ENCODE results near the gene MYOF. TPM values are rescaled to one million over a fixed set of nuclear protein-coding genes. Genes with fewer than 3 reads are reported as not detected.

The MYOF gene, protein sequence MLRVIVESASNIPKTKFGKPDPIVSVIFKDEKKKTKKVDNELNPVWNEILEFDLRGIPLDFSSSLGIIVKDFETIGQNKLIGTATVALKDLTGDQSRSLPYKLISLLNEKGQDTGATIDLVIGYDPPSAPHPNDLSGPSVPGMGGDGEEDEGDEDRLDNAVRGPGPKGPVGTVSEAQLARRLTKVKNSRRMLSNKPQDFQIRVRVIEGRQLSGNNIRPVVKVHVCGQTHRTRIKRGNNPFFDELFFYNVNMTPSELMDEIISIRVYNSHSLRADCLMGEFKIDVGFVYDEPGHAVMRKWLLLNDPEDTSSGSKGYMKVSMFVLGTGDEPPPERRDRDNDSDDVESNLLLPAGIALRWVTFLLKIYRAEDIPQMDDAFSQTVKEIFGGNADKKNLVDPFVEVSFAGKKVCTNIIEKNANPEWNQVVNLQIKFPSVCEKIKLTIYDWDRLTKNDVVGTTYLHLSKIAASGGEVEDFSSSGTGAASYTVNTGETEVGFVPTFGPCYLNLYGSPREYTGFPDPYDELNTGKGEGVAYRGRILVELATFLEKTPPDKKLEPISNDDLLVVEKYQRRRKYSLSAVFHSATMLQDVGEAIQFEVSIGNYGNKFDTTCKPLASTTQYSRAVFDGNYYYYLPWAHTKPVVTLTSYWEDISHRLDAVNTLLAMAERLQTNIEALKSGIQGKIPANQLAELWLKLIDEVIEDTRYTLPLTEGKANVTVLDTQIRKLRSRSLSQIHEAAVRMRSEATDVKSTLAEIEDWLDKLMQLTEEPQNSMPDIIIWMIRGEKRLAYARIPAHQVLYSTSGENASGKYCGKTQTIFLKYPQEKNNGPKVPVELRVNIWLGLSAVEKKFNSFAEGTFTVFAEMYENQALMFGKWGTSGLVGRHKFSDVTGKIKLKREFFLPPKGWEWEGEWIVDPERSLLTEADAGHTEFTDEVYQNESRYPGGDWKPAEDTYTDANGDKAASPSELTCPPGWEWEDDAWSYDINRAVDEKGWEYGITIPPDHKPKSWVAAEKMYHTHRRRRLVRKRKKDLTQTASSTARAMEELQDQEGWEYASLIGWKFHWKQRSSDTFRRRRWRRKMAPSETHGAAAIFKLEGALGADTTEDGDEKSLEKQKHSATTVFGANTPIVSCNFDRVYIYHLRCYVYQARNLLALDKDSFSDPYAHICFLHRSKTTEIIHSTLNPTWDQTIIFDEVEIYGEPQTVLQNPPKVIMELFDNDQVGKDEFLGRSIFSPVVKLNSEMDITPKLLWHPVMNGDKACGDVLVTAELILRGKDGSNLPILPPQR (N-terminal part only)
- total RNA-seq (100 to 1,000 TPM in 1 of 5 donors, 10 to 100 TPM in 4; 29.5 to 111 (median 72.7) TPM), polyA plus RNA-seq (10 to 100 TPM in 2 of 3 donors, 1 to 10 TPM in 1; 5.0 to 24.2 (median 13.7) TPM)
- long read RNA-seq, donor 1, partial matches to known transcripts, result 0 of 1 reads
- long read RNA-seq, donor 1, other reads (novel, unspliced or antisense), result 0 of 1 reads
- long read RNA-seq, donor 2, result 0 reads
- long read RNA-seq, donor 3, partial matches to known transcripts, result 5 of 6 reads
- long read RNA-seq, donor 3, other reads (novel, unspliced or antisense), result 0 of 6 reads
- long read RNA-seq, donor 4, result 0 reads
- long read RNA-seq, donor 5, partial matches to known transcripts, result 0 of 1 reads
- long read RNA-seq, donor 5, other reads (novel, unspliced or antisense), result 0 of 1 reads
- long read RNA-seq, donor 6, partial matches to known transcripts, result 34 of 34 reads
- long read RNA-seq, donor 6, other reads (novel, unspliced or antisense), result 0 of 34 reads
- long read RNA-seq, donor 7, partial matches to known transcripts, result 5 of 6 reads
- long read RNA-seq, donor 7, other reads (novel, unspliced or antisense), result 0 of 6 reads
- long read RNA-seq, donor 8, partial matches to known transcripts, result 20 of 20 reads
- long read RNA-seq, donor 8, other reads (novel, unspliced or antisense), result 0 of 20 reads
- long read RNA-seq, donor 9, partial matches to known transcripts, result 12 of 12 reads
- long read RNA-seq, donor 9, other reads (novel, unspliced or antisense), result 0 of 12 reads
- long read RNA-seq, donor 10, result 0 reads

- H3K27me3 ChIP-seq, result no peaks in the 10 kb centered on the region
- TF ChIP-seq CTCF (IDR thresholded peaks at IDR 0.05), result peak in 5 of 7 experiments; percentile 43 to 62 (median 52)
- TF ChIP-seq POLR2A (IDR thresholded peaks at IDR 0.05), result peak in 1 of 4 donors; percentile 5
- TF ChIP-seq POLR2AphosphoS5 (IDR thresholded peaks at IDR 0.05), result peak; percentile 52 to 69 (median 68)
- no peak for TF ChIP-seq EP300 (IDR thresholded peaks at IDR 0.05)
- H3K27ac ChIP-seq, result peak within 1 kb of the TSS; percentile 88 to 96 (median 91)
- peaks cover 0 to 3% (median 1%) of the 10 kb centered on the region in 4 donors for H3K36me3 ChIP-seq
- DNase-seq, result peak; percentile 54 to 92
- intact Hi-C loops (cut with DNase I; ENCODE audit: low total_unique reads), result loop anchor here (2.0 kb wide), 1 partner anchor 105 kb away; no protein-coding TSS in a partner anchor
- no peaks in the 10 kb centered on the region for H3K9me3 ChIP-seq
- H3K4me1 ChIP-seq, result peaks cover 0 to 32% (median 17%) of the 10 kb centered on the region in 4 donors
- WGBS, 5 donors, result 1% methylated on average over 26 to 27 of the region's 27 CpGs
- peak within 1 kb of the TSS; percentile 46 to 60 (median 54) for H3K4me3 ChIP-seq
Measured at GRCh38 chr10:93482145-93482834, at the start of gene MYOF. Gene MYOF, minus strand, starts transcription at chr10:93482334. Its CDS starts 140 bp downstream, at chr10:93482194.

- peaks cover 0 to 6% (median 2%) of the 10 kb centered on the region in 4 donors for H3K9me3 ChIP-seq
- WGBS, 5 donors, result 94 to 99% (median 97%) methylated on average over 4 of the region's 4 CpGs
- no peak overlapping the region for H3K27ac ChIP-seq
- intact Hi-C loops (cut with DNase I; ENCODE audit: low total_unique reads), result no loop called here
- no peaks in the 10 kb centered on the region for H3K4me1 ChIP-seq
- no peak overlapping the region for H3K4me3 ChIP-seq
- H3K36me3 ChIP-seq, result peaks cover 0 to 14% (median 0%) of the 10 kb centered on the region in 4 donors
- H3K27me3 ChIP-seq, result no peaks in the 10 kb centered on the region
- DNase-seq, result no peak
- TF ChIP-seq EP300 (IDR thresholded peaks at IDR 0.05) (no peak), CTCF (IDR thresholded peaks at IDR 0.05) (no peak), POLR2A (IDR thresholded peaks at IDR 0.05) (no peak), POLR2AphosphoS5 (IDR thresholded peaks at IDR 0.05) (no peak)
Measured at GRCh38 chr10:93518531-93518930, 36.4 kb upstream of the MYOF start.

DNA sequence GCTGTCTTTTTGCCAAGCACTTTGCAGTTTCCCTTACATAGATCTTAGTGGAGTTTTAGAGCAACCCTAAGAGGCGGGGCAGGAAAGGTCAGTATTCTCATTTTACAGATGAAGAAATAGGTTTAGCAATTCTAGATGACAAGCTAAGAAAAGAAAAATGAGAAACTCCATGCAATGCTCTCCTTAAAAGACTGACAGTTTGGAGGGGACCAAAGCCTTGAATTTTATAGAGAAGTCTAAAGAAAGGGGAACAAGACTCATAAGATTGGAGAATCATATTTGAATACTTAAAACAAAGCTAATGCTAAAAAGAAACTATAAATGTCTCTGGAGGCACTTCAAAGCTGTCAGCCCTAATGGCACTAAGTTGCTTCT, 33.9 kb upstream of the MYOF start:
- no peaks in the 10 kb centered on the region for H3K4me1 ChIP-seq
- no peak overlapping the region for H3K4me3 ChIP-seq
- WGBS, 5 donors, result 91 to 100% (median 100%) methylated on average over 1 of the region's 1 CpG
- H3K27ac ChIP-seq, result peak overlapping the region in 2 of 5 donors; percentile 44 to 60
- peaks cover 0 to 8% (median 0%) of the 10 kb centered on the region in 4 donors for H3K36me3 ChIP-seq
- TF ChIP-seq CTCF (IDR thresholded peaks at IDR 0.05), result no peak
- TF ChIP-seq POLR2AphosphoS5 (IDR thresholded peaks at IDR 0.05), result no peak
- intact Hi-C loops (cut with DNase I; ENCODE audit: low total_unique reads), result no loop called here
- no peak for DNase-seq
- no peaks in the 10 kb centered on the region for H3K27me3 ChIP-seq
- H3K9me3 ChIP-seq, result peaks cover 0 to 1% (median 0%) of the 10 kb centered on the region in 4 donors

All from stomach (tissue), 19 donors.